ENCODE measurements around the gene PLD1. TPM values are rescaled to one million over a fixed set of nuclear protein-coding genes. Genes with fewer than 3 reads are reported as not detected.
"Not testable (repeated sequence)": the region's sequence is repeated elsewhere in the genome, so short reads cannot be mapped to it uniquely, and the experiment has no call there.

Gene PLD1
- total and polyA plus RNA-seq, 3 experiments from 2014 or later: 0.59 to 14.5 (median 1.3) TPM

DNA sequence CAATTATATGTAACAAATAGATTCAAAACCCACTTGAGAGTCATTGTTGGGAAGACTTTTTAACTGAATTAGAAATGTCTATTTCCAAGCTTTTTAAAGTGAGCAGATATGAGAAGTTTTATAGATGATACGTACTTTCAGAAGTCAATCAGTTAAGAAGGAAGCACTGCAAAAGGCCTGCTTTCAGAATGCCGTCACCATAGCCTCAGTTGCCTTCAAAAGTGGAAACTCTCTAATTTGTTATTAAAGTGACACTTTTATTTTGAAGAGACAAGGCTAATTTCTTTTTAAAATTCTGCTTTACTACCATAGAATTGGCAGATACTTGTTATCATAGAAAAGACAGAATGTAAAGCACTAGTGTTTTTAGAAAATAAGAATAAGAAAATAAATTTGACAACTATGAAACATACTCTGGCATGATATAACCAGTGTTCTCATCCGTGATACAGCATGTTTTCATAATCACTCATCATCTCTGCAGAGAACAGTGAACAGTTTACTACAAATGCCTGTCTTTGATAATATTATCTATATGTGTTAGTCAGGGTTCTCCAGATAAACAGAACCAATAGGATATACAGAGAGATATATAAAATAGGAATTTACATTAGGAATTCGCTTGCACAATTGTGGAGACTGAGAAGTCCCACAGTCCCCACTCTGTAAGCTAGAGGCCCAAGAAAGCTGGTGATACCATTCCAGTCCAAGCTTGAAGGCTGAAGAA lies 7.0 kb upstream of the PLD1 start:
- POLR2A ChIA-PET: no interaction called here
- Mint-ChIP-seq H3K36me3 (no peaks in the 10 kb centered on the region), H3K27me3 (peaks cover 6 to 41% of the 10 kb centered on the region in 2 donors), H3K4me3 (no peak overlapping the region), H3K9me3 (no peaks in the 10 kb centered on the region), H3K27ac (no peak overlapping the region), H3K4me1 (peaks cover 0 to 10% (median 10%) of the 10 kb centered on the region in 3 donors)
- Histone ChIP-seq H3K27ac (ENCODE audit: low read depth, low read length) (no peak overlapping the region), H3K4me1 (ENCODE audit: insufficient read depth, low read length) (no peaks in the 10 kb centered on the region), H3K36me3 (ENCODE audit: insufficient read depth, low read length) (no peaks in the 10 kb centered on the region), H3K27me3 (ENCODE audit: insufficient read depth, low read length, poor library complexity, severe bottlenecking) (no peaks in the 10 kb centered on the region), H3K9me3 (ENCODE audit: low read length) (no peaks in the 10 kb centered on the region), H3K4me3 (ENCODE audit: low read length) (no peak overlapping the region)
- CTCF ChIA-PET: no interaction called here
- no peak for DNase-seq

DNA sequence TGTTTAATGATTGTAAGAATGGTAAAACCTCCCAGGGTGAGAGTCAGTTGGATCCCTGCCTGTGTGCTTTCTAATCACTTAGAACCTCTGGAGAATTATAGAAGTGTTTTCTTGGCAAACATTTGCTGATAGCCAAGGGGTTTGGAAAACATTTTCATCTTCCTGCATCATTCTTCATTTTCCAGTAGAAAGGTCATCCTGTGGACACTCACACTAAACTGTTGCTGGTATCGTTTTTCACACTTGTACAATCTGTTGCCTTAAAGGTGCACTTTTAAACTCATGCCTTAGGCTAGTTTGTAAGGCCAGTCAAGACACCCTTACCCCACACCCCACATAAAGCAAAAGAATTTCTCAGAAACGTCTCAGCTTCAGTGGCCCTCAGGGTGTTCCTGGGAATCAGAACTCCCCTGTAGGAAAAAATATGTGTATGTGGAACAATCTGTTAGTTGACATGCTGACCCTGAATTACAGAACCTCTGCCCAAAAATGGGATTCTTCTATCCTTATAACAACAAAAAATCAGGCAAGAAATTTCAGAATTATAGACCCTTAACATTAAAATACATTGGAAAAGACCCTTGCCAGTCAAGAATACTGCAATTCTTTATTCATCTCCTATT lies 5.8 kb upstream of the PLD1 start:
- Histone ChIP-seq H3K4me1 (ENCODE audit: insufficient read depth, low read length) (no peaks in the 10 kb centered on the region), H3K27me3 (ENCODE audit: insufficient read depth, low read length, poor library complexity, severe bottlenecking) (peaks cover 6% of the 10 kb centered on the region), H3K9me3 (ENCODE audit: low read length) (no peaks in the 10 kb centered on the region), H3K4me3 (ENCODE audit: low read length) (no peak overlapping the region), H3K27ac (ENCODE audit: low read depth, low read length) (no peak overlapping the region), H3K36me3 (ENCODE audit: insufficient read depth, low read length) (no peaks in the 10 kb centered on the region)
- no peak for DNase-seq
- Mint-ChIP-seq H3K9me3 (no peaks in the 10 kb centered on the region), H3K27ac (no peak overlapping the region), H3K36me3 (no peaks in the 10 kb centered on the region), H3K27me3 (peaks cover 14 to 51% of the 10 kb centered on the region in 2 donors), H3K4me3 (no peak overlapping the region), H3K4me1 (peaks cover 0 to 10% (median 5%) of the 10 kb centered on the region in 3 donors)
- ChIA-PET POLR2A (no interaction called here), CTCF (no interaction called here)

DNA sequence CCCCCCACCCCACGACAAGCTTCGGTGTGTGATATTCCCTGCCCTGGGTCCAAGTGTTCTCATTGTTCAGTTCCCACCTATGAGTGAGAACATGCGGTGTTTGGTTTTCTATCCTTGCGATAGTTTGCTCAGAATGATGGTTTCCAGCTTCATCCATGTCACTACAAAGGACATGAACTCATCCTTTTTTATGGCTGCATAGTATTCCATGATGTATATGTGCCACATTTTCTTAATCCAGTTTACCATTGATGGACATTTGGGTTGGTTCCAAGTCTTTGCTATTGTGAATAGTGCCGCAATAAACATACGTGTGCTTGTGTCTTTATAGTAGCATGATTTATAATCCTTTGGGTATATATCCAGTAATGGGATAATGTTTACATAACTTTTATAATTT lies 4.4 kb upstream of the PLD1 start:
- peaks cover 19 to 59% of the 10 kb centered on the region in 2 donors for H3K27me3 Mint-ChIP-seq
- H3K4me3 ChIP-seq (ENCODE audit: low read length); DNase-seq; H3K27me3 ChIP-seq (ENCODE audit: insufficient read depth, low read length, poor library complexity, severe bottlenecking); H3K36me3 ChIP-seq (ENCODE audit: insufficient read depth, low read length); POLR2A ChIA-PET; H3K27ac ChIP-seq (ENCODE audit: low read depth, low read length); H3K4me3 Mint-ChIP-seq; H3K9me3 ChIP-seq (ENCODE audit: low read length); CTCF ChIA-PET; H3K4me1 ChIP-seq (ENCODE audit: insufficient read depth, low read length); H3K36me3 Mint-ChIP-seq; H3K9me3 Mint-ChIP-seq: not testable (repeated sequence)
- H3K4me1 Mint-ChIP-seq: peaks cover 7 to 18% (median 9%) of the 10 kb centered on the region in 3 donors
- peak overlapping the region in 2 of 8 donors; percentile 58 to 86 for H3K27ac Mint-ChIP-seq

DNA sequence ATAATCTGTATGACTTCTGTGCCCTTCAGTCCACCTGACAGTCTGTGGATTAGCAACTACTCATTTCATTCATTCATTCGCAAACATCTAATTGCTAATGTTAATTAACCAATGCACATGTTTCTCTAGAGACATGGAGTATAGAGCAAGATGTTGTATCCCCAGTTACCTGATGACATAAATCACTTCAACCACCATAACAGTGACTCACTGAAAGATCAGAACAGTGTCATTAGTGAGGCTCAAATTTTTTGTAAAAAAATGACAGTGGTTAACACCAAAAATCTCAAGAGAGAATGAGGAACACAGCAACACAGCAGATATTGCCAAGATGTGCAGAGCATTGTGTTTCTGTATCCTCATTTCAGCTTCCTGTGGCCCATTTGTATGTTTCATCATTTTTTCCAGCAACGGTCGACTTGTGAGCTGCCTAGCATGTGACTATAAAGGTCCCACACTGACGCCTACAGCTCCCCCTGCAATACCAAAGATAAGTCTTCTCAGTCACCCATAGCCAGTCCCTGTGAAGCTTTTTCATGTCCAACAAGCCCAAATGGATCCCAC lies 3.7 kb upstream of the PLD1 start:
- H3K4me3 ChIP-seq (ENCODE audit: low read length): no peak overlapping the region
- CTCF ChIA-PET: no interaction called here
- DNase-seq: peak in 1 of 5 donors; percentile 52
- no peak overlapping the region for H3K27ac ChIP-seq (ENCODE audit: low read depth, low read length)
- no peaks in the 10 kb centered on the region for H3K9me3 ChIP-seq (ENCODE audit: low read length)
- peak overlapping the region in 5 of 7 donors; percentile 12 to 71 (median 17) for H3K4me3 Mint-ChIP-seq
- POLR2A ChIA-PET: no interaction called here
- peaks cover 22 to 60% of the 10 kb centered on the region in 2 donors for H3K27me3 Mint-ChIP-seq
- no peaks in the 10 kb centered on the region for H3K36me3 ChIP-seq (ENCODE audit: insufficient read depth, low read length)
- H3K27me3 ChIP-seq (ENCODE audit: insufficient read depth, low read length, poor library complexity, severe bottlenecking): peaks cover 8% of the 10 kb centered on the region
- H3K36me3 Mint-ChIP-seq: no peaks in the 10 kb centered on the region
- peaks cover 14 to 23% (median 16%) of the 10 kb centered on the region in 3 donors for H3K4me1 Mint-ChIP-seq
- peaks cover 10% of the 10 kb centered on the region for H3K4me1 ChIP-seq (ENCODE audit: insufficient read depth, low read length)
- H3K9me3 Mint-ChIP-seq: no peaks in the 10 kb centered on the region
- peak overlapping the region; percentile 17 to 99 (median 90) for H3K27ac Mint-ChIP-seq

DNA sequence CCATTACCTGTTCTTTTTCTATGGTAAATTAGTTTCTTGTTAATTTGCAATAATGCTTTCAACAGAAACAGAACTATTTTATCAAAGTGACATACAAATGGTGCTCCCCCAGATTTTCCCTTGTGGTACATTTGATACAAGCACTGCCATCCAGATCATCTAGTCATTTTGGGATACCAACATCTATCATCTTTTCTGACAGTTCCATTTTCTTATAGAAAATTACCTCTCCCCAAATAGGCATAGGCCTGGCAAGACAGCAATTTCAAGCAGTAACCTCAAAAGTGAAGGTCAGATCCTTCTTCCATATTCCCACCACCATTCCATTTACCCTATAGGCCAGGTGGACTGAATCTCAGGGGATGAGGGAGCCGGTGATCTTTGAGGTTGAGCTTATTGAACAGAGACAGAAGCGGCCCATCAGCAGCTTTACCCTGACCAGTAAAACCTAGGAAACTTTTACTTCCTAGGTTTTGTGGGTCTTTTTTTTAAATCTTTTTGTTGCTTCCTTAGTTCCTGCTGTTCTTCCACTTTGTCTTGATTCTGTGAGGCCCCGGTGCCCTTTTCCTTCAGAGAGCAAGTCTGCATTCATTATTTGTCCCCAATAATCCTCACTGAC lies 3.1 kb upstream of the PLD1 start:
- H3K36me3 ChIP-seq (ENCODE audit: insufficient read depth, low read length): no peaks in the 10 kb centered on the region
- Mint-ChIP-seq H3K4me3 (peak overlapping the region in 4 of 7 donors; percentile 12 to 71 (median 30)), H3K27me3 (peaks cover 22 to 61% of the 10 kb centered on the region in 2 donors), H3K36me3 (no peaks in the 10 kb centered on the region), H3K9me3 (no peaks in the 10 kb centered on the region), H3K4me1 (peaks cover 14 to 23% (median 16%) of the 10 kb centered on the region in 3 donors), H3K27ac (peak overlapping the region; percentile 26 to 99 (median 90))
- DNase-seq: no peak
- no peak overlapping the region for H3K4me3 ChIP-seq (ENCODE audit: low read length)
- peaks cover 10% of the 10 kb centered on the region for H3K4me1 ChIP-seq (ENCODE audit: insufficient read depth, low read length)
- CTCF ChIA-PET: no interaction called here
- peaks cover 8% of the 10 kb centered on the region for H3K27me3 ChIP-seq (ENCODE audit: insufficient read depth, low read length, poor library complexity, severe bottlenecking)
- no peaks in the 10 kb centered on the region for H3K9me3 ChIP-seq (ENCODE audit: low read length)
- POLR2A ChIA-PET: no interaction called here
- H3K27ac ChIP-seq (ENCODE audit: low read depth, low read length): no peak overlapping the region

DNA sequence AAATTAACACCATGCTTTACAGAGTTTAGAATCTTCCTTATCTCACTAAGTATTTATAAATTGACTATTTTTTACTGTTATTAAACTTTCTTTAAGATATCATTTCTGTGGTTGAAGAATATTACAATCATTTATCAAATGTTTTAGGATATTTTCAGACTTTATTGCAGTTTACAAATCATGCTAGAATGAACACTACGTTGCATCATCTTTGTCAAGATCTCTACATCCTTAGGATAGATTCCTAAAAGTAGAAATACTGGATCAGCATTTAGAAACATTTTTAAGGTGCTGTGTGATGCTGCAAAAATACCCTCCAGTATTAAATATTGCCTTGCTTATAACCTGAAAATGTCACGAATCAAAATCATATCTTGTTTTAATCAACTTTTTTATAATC lies 2.5 kb upstream of the PLD1 start:
- Histone ChIP-seq H3K9me3 (ENCODE audit: low read length) (no peaks in the 10 kb centered on the region), H3K27me3 (ENCODE audit: insufficient read depth, low read length, poor library complexity, severe bottlenecking) (peaks cover 8% of the 10 kb centered on the region), H3K4me3 (ENCODE audit: low read length) (no peak overlapping the region), H3K4me1 (ENCODE audit: insufficient read depth, low read length) (peaks cover 10% of the 10 kb centered on the region), H3K36me3 (ENCODE audit: insufficient read depth, low read length) (no peaks in the 10 kb centered on the region), H3K27ac (ENCODE audit: low read depth, low read length) (no peak overlapping the region)
- no peak overlapping the region for H3K4me3 Mint-ChIP-seq
- ChIA-PET CTCF (no interaction called here), POLR2A (no interaction called here)
- H3K9me3 Mint-ChIP-seq: no peaks in the 10 kb centered on the region
- no peak for DNase-seq
- H3K27me3 Mint-ChIP-seq: peaks cover 22 to 62% of the 10 kb centered on the region in 2 donors
- peak overlapping the region in 5 of 8 donors; percentile 9 to 99 (median 93) for H3K27ac Mint-ChIP-seq
- H3K36me3 Mint-ChIP-seq: no peaks in the 10 kb centered on the region
- peaks cover 16 to 24% (median 16%) of the 10 kb centered on the region in 3 donors for H3K4me1 Mint-ChIP-seq

DNA sequence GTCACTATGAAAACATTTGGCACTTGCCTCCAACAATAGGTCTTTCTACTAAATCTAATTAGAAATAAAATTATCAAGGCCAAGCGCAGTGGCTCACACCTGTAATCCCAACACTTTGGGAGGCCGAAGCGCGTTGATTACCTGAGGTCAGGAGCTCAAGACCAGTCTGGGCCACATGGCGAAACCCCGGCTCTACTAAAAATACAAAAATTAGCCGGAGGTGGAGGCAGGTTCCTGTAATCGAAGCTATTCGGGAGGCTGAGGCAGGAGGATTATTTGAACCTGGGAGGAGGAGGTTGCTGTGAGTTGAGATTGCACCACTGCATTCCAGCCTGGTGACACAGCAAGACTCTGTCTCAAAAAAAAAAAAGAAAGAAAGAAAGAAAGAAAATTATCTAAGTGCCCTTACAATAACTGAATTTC lies 1.6 kb upstream of the PLD1 start:
- H3K4me3 Mint-ChIP-seq: peak overlapping the region in 2 of 7 donors; percentile 79 to 86
- H3K4me1 Mint-ChIP-seq: peaks cover 16 to 28% (median 19%) of the 10 kb centered on the region in 3 donors
- Histone ChIP-seq H3K36me3 (ENCODE audit: insufficient read depth, low read length) (no peaks in the 10 kb centered on the region), H3K9me3 (ENCODE audit: low read length) (no peaks in the 10 kb centered on the region), H3K4me3 (ENCODE audit: low read length) (no peak overlapping the region), H3K4me1 (ENCODE audit: insufficient read depth, low read length) (peaks cover 10% of the 10 kb centered on the region), H3K27ac (ENCODE audit: low read depth, low read length) (no peak overlapping the region), H3K27me3 (ENCODE audit: insufficient read depth, low read length, poor library complexity, severe bottlenecking) (peaks cover 8% of the 10 kb centered on the region)
- H3K27ac Mint-ChIP-seq: peak overlapping the region in 1 of 8 donors; percentile 15
- POLR2A ChIA-PET: no interaction called here
- no peaks in the 10 kb centered on the region for H3K36me3 Mint-ChIP-seq
- no peak for DNase-seq
- CTCF ChIA-PET: interaction anchor here (1.5 kb wide), 1 partner anchor 40 kb away, joined by 5 read pairs; no protein-coding TSS in a partner anchor
- no peaks in the 10 kb centered on the region for H3K9me3 Mint-ChIP-seq
- peaks cover 22 to 61% of the 10 kb centered on the region in 2 donors for H3K27me3 Mint-ChIP-seq

All from CD8-positive, alpha-beta memory T cell (primary cell).